ENCODE measurements around the gene GALNT2. TPM values are rescaled to one million over a fixed set of nuclear protein-coding genes. Genes with fewer than 3 reads are reported as not detected.

The GALNT2 gene
- total and polyA plus RNA-seq, 2 of the 4 experiments (the other 2 are of a cell fraction): 50.4 to 189 TPM

DNA sequence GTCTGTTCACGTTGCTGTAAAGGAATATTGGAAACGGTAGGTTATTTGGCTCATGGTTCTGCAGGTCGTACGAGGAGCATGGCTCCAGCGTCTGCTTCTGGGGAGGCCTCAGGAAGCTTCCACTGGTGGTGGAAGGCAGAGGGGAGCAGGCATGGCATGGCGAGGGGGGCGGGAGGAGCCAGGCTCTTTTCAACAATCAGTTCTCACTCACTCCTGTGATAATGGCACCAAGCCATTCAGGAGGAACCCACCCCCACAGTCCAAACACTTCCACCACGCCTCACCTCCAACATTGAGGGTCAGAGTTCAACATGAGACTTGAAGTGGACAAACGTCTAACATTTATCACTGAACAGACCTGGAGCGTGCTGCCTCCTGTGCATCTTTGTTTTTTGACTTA lies 217.9 kb downstream of the GALNT2 start:
- Histone ChIP-seq H3K14ac (replicated peaks; ENCODE audit: low read depth, low read length) (no peak overlapping the region), H2BK5ac (ENCODE audit: low read depth, low read length, poor library complexity, severe bottlenecking) (no peak overlapping the region), H4K8ac (ENCODE audit: low read depth in 2 of 2, low read length in 2 of 2) (no peak overlapping the region), H3K27ac (ENCODE audit: insufficient read depth, low read length) (no peak overlapping the region), H2AFZ (replicated peaks; ENCODE audit: low read length, poor library complexity) (no peak overlapping the region), H2AK5ac (ENCODE audit: low read depth, low read length) (no peak overlapping the region), H3K36me3 (ENCODE audit: control insufficient read depth, insufficient read depth, low read length) (peaks cover 11% of the 10 kb centered on the region), H3K9me3 (ENCODE audit: control insufficient read depth, insufficient read depth, low read length) (no peaks in the 10 kb centered on the region), H2BK120ac (ENCODE audit: low read depth, low read length) (no peak overlapping the region), H3K4me1 (ENCODE audit: control insufficient read depth, insufficient read depth, low read length) (no peaks in the 10 kb centered on the region), H3K9ac (ENCODE audit: low read depth, low read length) (no peak overlapping the region), H3K18ac (ENCODE audit: low read depth, low read length) (no peak overlapping the region), H3K4me2 (ENCODE audit: low read depth, low read length) (no peak overlapping the region), H2AK9ac (replicated peaks; ENCODE audit: low read depth, low read length, poor library complexity) (no peak overlapping the region), H4K91ac (ENCODE audit: insufficient read depth, low read depth, low read length) (no peak overlapping the region), H2BK20ac (ENCODE audit: low read depth, low read length) (no peak overlapping the region), H3K4ac (ENCODE audit: low read depth, low read length) (no peak overlapping the region), H4K5ac (ENCODE audit: low read depth, low read length) (no peak overlapping the region), H3K79me1 (ENCODE audit: low read depth in 1 of 2, low read length in 2 of 2) (no peaks in the 10 kb centered on the region), H2BK15ac (ENCODE audit: low read depth, low read length) (no peak overlapping the region), H4K20me1 (ENCODE audit: insufficient read depth, low read length) (no peaks in the 10 kb centered on the region), H3K56ac (ENCODE audit: extremely low read depth, insufficient read depth, low read length) (no peak overlapping the region), H3K27me3 (ENCODE audit: control insufficient read depth, insufficient read depth, low read length) (no peaks in the 10 kb centered on the region), H3K4me3 (ENCODE audit: insufficient read depth, low read depth, low read length) (no peak overlapping the region), H3K23ac (ENCODE audit: low read depth, low read length) (no peak overlapping the region), H3K9me1 (ENCODE audit: insufficient read depth, low read length) (no peaks in the 10 kb centered on the region; the same call in 1 of the 2 replicates)
- intact Hi-C loops (cut with micrococcal nuclease) (no loop called here), in situ Hi-C loops (cut with MboI; ENCODE audit: low sequenced_read_pairs) (no loop called here), dilution Hi-C loops (cut with HindIII; ENCODE audit: low sequenced_read_pairs, unreplicated experiment) (no loop called here)
- DNase-seq (no peak), ATAC-seq (ENCODE audit: low read depth) (no peak)
- TF ChIP-seq RAD21 (IDR thresholded peaks at IDR 0.05; ENCODE audit: low read length) (no peak), MXI1 (IDR thresholded peaks at IDR 0.05; ENCODE audit: borderline replicate concordance, low read depth, low read length) (no peak)
- CTCF ChIA-PET: no interaction called here
- 43% methylated on average over 1 of the region's 10 CpGs; no CpG with 5 or more reads in 1 of the 2 experiments for WGBS, 2 experiments (ENCODE audit: extremely low coverage in 2 of 2, insufficient read length in 1 of 2)
- POLR2A ChIA-PET (ENCODE audit: unreplicated experiment): no interaction called here
- no TSS peak for BruUV-seq (replicated peaks)

All from IMR-90 (cell line).